Body of pancreas (tissue), 4 donors: Measurements from ENCODE around the gene MAB21L4. TPM values are rescaled to one million over a fixed set of nuclear protein-coding genes. Genes with fewer than 3 reads are reported as not detected.
A peak's percentile ranks its signal among the peaks of the same experiment; 100 is the strongest.

ENCODE experiments used
- ATAC-seq: fragments of 150-250 bp; one replicate; pipeline ENCODE4 v1.9.1; 2016
- DNase-seq, 4 donors: peaks; one replicate each; pipeline ENCODE4 v3.0.0-alpha.2; 2019
- H3K27ac ChIP-seq, 4 donors: fragments of 200-600 bp; sonication (generic); 1 replicate in 3 of 4; 2 replicates in 1 of 4; pipeline versions ENCODE4 v1.5.1 to v1.6.1; 2016 to 2019; ENCODE audit warnings: mild to moderate bottlenecking in 1 of 4, mixed read lengths in 1 of 4, moderate library complexity in 1 of 4
- H3K27me3 ChIP-seq, 2 donors: fragments of 200-600 bp; sonication (generic); one replicate each; pipeline ENCODE4 v1.6.0; 2016; ENCODE audit warnings: mild to moderate bottlenecking in 1 of 2
- H3K36me3 ChIP-seq, 2 donors: fragments of 200-600 bp; sonication (generic); replicated peaks in 1 of 2; 2 replicates each; pipeline ENCODE4 v1.5.1; 2016; ENCODE audit warnings: low read depth in 2 of 2; ENCODE audit not compliant: insufficient read depth in 1 of 2
- H3K4me1 ChIP-seq: fragments of 200-600 bp; sonication (generic); one replicate; pipeline ENCODE4 v1.6.0; 2016
- H3K4me3 ChIP-seq, 2 donors: fragments of 200-600 bp; sonication (generic); 1 replicate in 1 of 2; 2 replicates in 1 of 2; pipeline ENCODE4 v1.5.1; 2016 to 2019
- H3K9me3 ChIP-seq, 3 donors: fragments of 200-600 bp; sonication (generic); 1 replicate in 2 of 3; 2 replicates in 1 of 3; pipeline ENCODE4 v1.5.1; 2016
- POLR2A ChIP-seq, 3 donors: fragments of 450-650 bp; IDR thresholded peaks; one replicate each; pipeline ENCODE4 v1.6.1; 2016; ENCODE audit warnings: antibody characterized with exemption in 3 of 3, mild to moderate bottlenecking in 2 of 3
- WGBS, 2 donors: methylation state at CpG; one replicate each; pipeline ENCODE4 v1.1.5; 2017; 5-methylcytosine and 5-hydroxymethylcytosine counted together
- intact Hi-C: fragments of 100-400 bp; cut with DNase I; formaldehyde crosslinking; loops from one replicate; pipeline ENCODE4 v1.15.1; 2023
- total RNA-seq, 2 donors: library from RNA; depleted of rRNA; stranded (reverse); fragments of >200 nt; gene quantifications; one replicate each; pipeline ENCODE4 v1.1.0, GENCODE V29; 2016
- TF ChIP-seq, protein P1 (sequence below), 7 experiments: fragments of 450-650 bp in 4 of 7; fragments of 200-600 bp in 3 of 7; sonication (generic) in 3 of 7; IDR thresholded peaks; one replicate each; pipeline ENCODE4 v1.5.1; 2016 to 2019; ENCODE audit warnings: antibody characterized with exemption in 7 of 7

Gene MAB21L4
- total RNA-seq, 2 donors from 2014 or later, result 0.26 TPM; not detected in 1

- no peaks in the 10 kb centered on the region for H3K36me3 ChIP-seq
- no peaks in the 10 kb centered on the region for H3K4me1 ChIP-seq
- H3K27ac ChIP-seq, result no peak overlapping the region
- TF ChIP-seq, protein P1, sequence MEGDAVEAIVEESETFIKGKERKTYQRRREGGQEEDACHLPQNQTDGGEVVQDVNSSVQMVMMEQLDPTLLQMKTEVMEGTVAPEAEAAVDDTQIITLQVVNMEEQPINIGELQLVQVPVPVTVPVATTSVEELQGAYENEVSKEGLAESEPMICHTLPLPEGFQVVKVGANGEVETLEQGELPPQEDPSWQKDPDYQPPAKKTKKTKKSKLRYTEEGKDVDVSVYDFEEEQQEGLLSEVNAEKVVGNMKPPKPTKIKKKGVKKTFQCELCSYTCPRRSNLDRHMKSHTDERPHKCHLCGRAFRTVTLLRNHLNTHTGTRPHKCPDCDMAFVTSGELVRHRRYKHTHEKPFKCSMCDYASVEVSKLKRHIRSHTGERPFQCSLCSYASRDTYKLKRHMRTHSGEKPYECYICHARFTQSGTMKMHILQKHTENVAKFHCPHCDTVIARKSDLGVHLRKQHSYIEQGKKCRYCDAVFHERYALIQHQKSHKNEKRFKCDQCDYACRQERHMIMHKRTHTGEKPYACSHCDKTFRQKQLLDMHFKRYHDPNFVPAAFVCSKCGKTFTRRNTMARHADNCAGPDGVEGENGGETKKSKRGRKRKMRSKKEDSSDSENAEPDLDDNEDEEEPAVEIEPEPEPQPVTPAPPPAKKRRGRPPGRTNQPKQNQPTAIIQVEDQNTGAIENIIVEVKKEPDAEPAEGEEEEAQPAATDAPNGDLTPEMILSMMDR (IDR thresholded peaks at IDR 0.05), result no peak
- TF ChIP-seq POLR2A (IDR thresholded peaks at IDR 0.05), result no peak
- ATAC-seq, result no peak
- H3K9me3 ChIP-seq, result no peaks in the 10 kb centered on the region
- H3K4me3 ChIP-seq, result no peak overlapping the region
- intact Hi-C loops, result no loop called here
- no peak for DNase-seq
- WGBS, 2 donors, result 69 to 79% methylated on average over 7 to 28 of the region's 28 CpGs
- H3K27me3 ChIP-seq, result no peaks in the 10 kb centered on the region
These were observed 56.5 kb downstream of the MAB21L4 start for GRCh38 chr2:240839152-240840143.

DNA sequence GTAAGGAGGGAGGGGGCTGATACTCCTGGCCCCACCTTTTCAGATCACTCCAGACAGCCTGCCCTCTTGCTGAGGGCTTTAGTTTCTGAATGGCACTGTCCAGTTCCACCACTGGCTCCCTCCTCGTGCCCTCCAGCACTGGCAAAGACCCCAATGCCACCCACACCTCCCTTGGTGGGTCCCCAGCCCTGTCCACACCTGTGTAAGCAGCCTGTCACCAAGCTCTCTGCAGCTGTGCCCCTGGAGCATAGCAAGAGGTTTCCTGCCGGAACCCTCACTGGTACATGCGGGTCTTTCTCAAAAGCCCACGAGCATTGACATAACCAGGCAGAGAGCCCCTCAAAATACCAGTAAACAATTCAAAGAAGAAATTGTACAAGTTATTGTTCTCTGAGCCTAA lies 58.3 kb downstream of the MAB21L4 start:
- intact Hi-C loops, result no loop called here
- TF ChIP-seq POLR2A (IDR thresholded peaks at IDR 0.05), result no peak
- TF ChIP-seq, protein P1 (IDR thresholded peaks at IDR 0.05), result no peak
- Histone ChIP-seq H3K9me3 (no peaks in the 10 kb centered on the region), H3K27me3 (no peaks in the 10 kb centered on the region), H3K36me3 (no peaks in the 10 kb centered on the region), H3K4me1 (no peaks in the 10 kb centered on the region), H3K4me3 (no peak overlapping the region), H3K27ac (no peak overlapping the region)
- DNase-seq (no peak), ATAC-seq (no peak)
- WGBS, 2 donors, result 71 to 76% methylated on average over 4 of the region's 4 CpGs

DNA sequence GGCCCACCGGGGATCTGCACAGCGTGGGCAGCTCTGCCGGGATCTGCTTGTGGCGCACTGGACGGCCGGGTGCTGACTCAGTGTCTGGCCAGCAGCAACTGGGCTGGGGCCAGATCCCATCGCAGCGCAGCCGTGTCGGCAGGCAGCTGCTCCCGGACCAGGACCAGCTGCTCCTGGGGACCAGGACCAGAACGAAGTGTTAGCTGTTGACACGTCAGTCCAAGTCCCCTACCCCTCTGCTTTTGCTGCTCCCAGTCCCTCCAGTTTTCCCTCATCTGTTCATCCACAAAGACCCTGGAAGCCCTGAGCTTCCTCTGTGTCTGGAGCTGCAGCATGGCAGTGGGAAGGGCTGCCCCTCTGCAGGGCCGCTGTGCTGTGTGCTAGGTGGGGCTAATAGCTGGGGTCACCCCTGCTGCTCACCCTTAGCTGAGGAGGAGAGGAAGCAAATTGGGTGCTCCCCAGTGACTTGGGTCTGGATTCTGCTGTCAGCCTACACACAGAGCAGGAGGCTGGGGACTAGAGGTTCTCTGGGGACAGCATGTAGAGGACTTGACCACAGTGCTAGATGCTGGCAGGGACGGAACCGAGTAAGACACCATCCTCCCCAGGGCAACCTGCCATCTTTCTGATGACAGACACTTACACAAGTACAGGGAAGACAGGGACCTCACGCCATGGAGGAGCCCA lies 59.0 kb downstream of the MAB21L4 start:
- H3K36me3 ChIP-seq, result no peaks in the 10 kb centered on the region
- 82 to 86% methylated on average over 2 to 17 of the region's 17 CpGs for WGBS, 2 donors
- H3K27me3 ChIP-seq, result no peaks in the 10 kb centered on the region
- no peaks in the 10 kb centered on the region for H3K9me3 ChIP-seq
- peaks cover 1% of the 10 kb centered on the region for H3K4me1 ChIP-seq
- peak in 3 of 4 donors; percentile 35 to 58 (median 35) for DNase-seq
- intact Hi-C loops, result no loop called here
- ATAC-seq, result no peak
- no peak for TF ChIP-seq POLR2A (IDR thresholded peaks at IDR 0.05)
- TF ChIP-seq, protein P1 (IDR thresholded peaks at IDR 0.05), result no peak
- no peak overlapping the region for H3K27ac ChIP-seq
- H3K4me3 ChIP-seq, result no peak overlapping the region

Other genes with a start within 250 kb of the MAB21L4 start
- 100 to 1,000 TPM; 328 to 392 TPM for gene AQP12B, start 213.3 kb downstream of the MAB21L4 start, total RNA-seq
- 100 to 1,000 TPM in 1 of 2 donors, 10 to 100 TPM in 1; 29.6 to 130 TPM for gene AQP12A, start 204.3 kb downstream of the MAB21L4 start, total RNA-seq
- gene KIF1A, start 75.9 kb downstream of the MAB21L4 start, total RNA-seq, result 10 to 100 TPM; 51.9 to 79.1 TPM
- gene AGXT, start 27.3 kb downstream of the MAB21L4 start, total RNA-seq, result 1 to 10 TPM in 1 of 2 donors, not detected in 1; 1.6 TPM
- gene CROCC2, start 10.2 kb upstream of the MAB21L4 start, total RNA-seq, result under 1 TPM in 1 of 2 donors, not detected in 1; under 0.01 TPM
- 10 to 100 TPM; 13.5 to 33.0 TPM for gene SNED1, start 102.5 kb upstream of the MAB21L4 start, total RNA-seq
- gene MTERF4, start 206.1 kb upstream of the MAB21L4 start, total RNA-seq, result 10 to 100 TPM; 17.1 to 39.2 TPM